H9 (cell line): Measurements from ENCODE around the gene NUP210L. TPM values are rescaled to one million over a fixed set of nuclear protein-coding genes. Genes with fewer than 3 reads are reported as not detected.
"Not testable (repeated sequence)": the region's sequence is repeated elsewhere in the genome, so short reads cannot be mapped to it uniquely, and the experiment has no call there.

Experiments used
- DNase-seq: peaks from one replicate; pipeline ENCODE4 v3.0.0-alpha.2; 2017
- H2AFZ ChIP-seq: one replicate; pipeline ENCODE4 v1.6.1; 2013; ENCODE audit warnings: mild to moderate bottlenecking, low read length, control low read depth, moderate library complexity
- H2AK5ac ChIP-seq: 2 replicates; pipeline ENCODE4 v1.6.1; 2013; ENCODE audit warnings: low read length, control low read depth, mixed read lengths; ENCODE audit not compliant: insufficient read length
- H2BK120ac ChIP-seq: one replicate; pipeline ENCODE4 v1.6.1; 2013; ENCODE audit warnings: low read depth, mild to moderate bottlenecking, low read length, control low read depth, inconsistent platforms; ENCODE audit not compliant: poor library complexity, severe bottlenecking
- H2BK12ac ChIP-seq: 2 replicates; pipeline ENCODE4 v1.6.1; 2013; ENCODE audit warnings: low read length, control low read depth, mixed read lengths, low read depth; ENCODE audit not compliant: insufficient read length
- H2BK15ac ChIP-seq: 2 replicates; pipeline ENCODE4 v1.6.1; 2013; ENCODE audit warnings: low read depth, low read length, control low read depth
- H2BK20ac ChIP-seq: one replicate; pipeline ENCODE4 v1.6.1; 2013; ENCODE audit warnings: low read depth, mild to moderate bottlenecking, low read length, control low read depth, inconsistent platforms; ENCODE audit not compliant: poor library complexity, severe bottlenecking
- H2BK5ac ChIP-seq: 2 replicates; pipeline ENCODE4 v1.6.1; 2013; ENCODE audit warnings: low read length, control low read depth, mixed read lengths; ENCODE audit not compliant: insufficient read length
- H3K14ac ChIP-seq: 2 replicates; pipeline ENCODE4 v1.6.1; 2013; ENCODE audit warnings: low read length, control low read depth; ENCODE audit not compliant: insufficient read depth
- H3K18ac ChIP-seq: 2 replicates; pipeline ENCODE4 v1.6.1; 2013; ENCODE audit warnings: low read depth, mild to moderate bottlenecking, mixed read lengths, low read length, control low read depth; ENCODE audit not compliant: insufficient read length
- H3K23ac ChIP-seq: 2 replicates; pipeline ENCODE4 v1.6.1; 2013; ENCODE audit warnings: low read length, control low read depth, mixed read lengths, low read depth; ENCODE audit not compliant: insufficient read length
- H3K23me2 ChIP-seq: 2 replicates; pipeline ENCODE4 v1.6.1; 2013; ENCODE audit warnings: low read depth, mild to moderate bottlenecking, mixed read lengths, low read length, control low read depth; ENCODE audit not compliant: insufficient read length, poor library complexity, severe bottlenecking
- H3K27ac ChIP-seq: 2 replicates; pipeline ENCODE4 v1.5.1; 2013; ENCODE audit warnings: low read length, control low read depth, mixed read lengths, low read depth; ENCODE audit not compliant: insufficient read length
- H3K27me3 ChIP-seq: 2 replicates; pipeline ENCODE4 v1.6.1; 2013; ENCODE audit warnings: low read length, control low read depth, inconsistent platforms; ENCODE audit not compliant: insufficient read depth
- H3K4ac ChIP-seq: 2 replicates; pipeline ENCODE4 v1.6.1; 2013; ENCODE audit warnings: low read depth, mild to moderate bottlenecking, control low read depth, inconsistent platforms, low read length, moderate library complexity
- H3K4me1 ChIP-seq: 2 replicates; pipeline ENCODE4 v1.6.1; 2013; ENCODE audit warnings: low read length, control low read depth, inconsistent platforms; ENCODE audit not compliant: insufficient read depth
- H3K4me2 ChIP-seq: 2 replicates; pipeline ENCODE4 v1.6.1; 2013; ENCODE audit warnings: low read length, control low read depth, mixed read lengths; ENCODE audit not compliant: insufficient read length, insufficient read depth
- H3K56ac ChIP-seq: 2 replicates; pipeline ENCODE4 v1.6.1; 2013; ENCODE audit warnings: low read depth, mild to moderate bottlenecking, mixed read lengths, low read length, control low read depth; ENCODE audit not compliant: insufficient read length
- H3K79me1 ChIP-seq: 2 replicates; pipeline ENCODE4 v1.6.1; 2013; ENCODE audit warnings: low read depth, mild to moderate bottlenecking, moderate library complexity, low read length, control low read depth, inconsistent platforms; ENCODE audit not compliant: insufficient read depth, poor library complexity, severe bottlenecking
- H3K79me2 ChIP-seq: 2 replicates; pipeline ENCODE4 v1.6.1; 2013; ENCODE audit warnings: low read length, control low read depth, inconsistent platforms; ENCODE audit not compliant: insufficient read depth
- H3K9ac ChIP-seq: 2 replicates; pipeline ENCODE4 v1.6.1; 2013; ENCODE audit warnings: low read length, control low read depth, mixed read lengths; ENCODE audit not compliant: insufficient read length; ENCODE audit errors: extremely low read depth
- H3K9me3 ChIP-seq: one replicate; pipeline ENCODE4 v1.6.1; 2013; ENCODE audit warnings: low read depth, low read length, inconsistent platforms; ENCODE audit not compliant: control insufficient read depth
- H3T11ph ChIP-seq: one replicate; pipeline ENCODE4 v1.6.1; 2013; ENCODE audit warnings: mild to moderate bottlenecking, low read length, control low read depth, inconsistent platforms
- H4K20me1 ChIP-seq: one replicate; pipeline ENCODE4 v1.6.1; 2013; ENCODE audit not compliant: control insufficient read depth, insufficient read length, insufficient read depth
- H4K5ac ChIP-seq: 2 replicates; pipeline ENCODE4 v1.6.1; 2013; ENCODE audit warnings: low read depth, mild to moderate bottlenecking, mixed read lengths, low read length, control low read depth; ENCODE audit not compliant: insufficient read length
- H4K8ac ChIP-seq: replicated peaks from 2 replicates; pipeline ENCODE4 v1.6.1; 2013; ENCODE audit warnings: low read length, control low read depth, mixed read lengths, low read depth; ENCODE audit not compliant: insufficient read length
- H4K91ac ChIP-seq: 2 replicates; pipeline ENCODE4 v1.6.1; 2013; ENCODE audit warnings: low read depth, mild to moderate bottlenecking, moderate library complexity, mixed read lengths, low read length, control low read depth; ENCODE audit not compliant: insufficient read length
- H3K27ac Mint-ChIP-seq, 3 experiments: 2 replicates in 2 of 3; 3 replicates in 1 of 3; pipeline ENCODE4 v1.8.0; 2020 to 2021; ENCODE audit warnings: mixed read lengths in 3 of 3, mild to moderate bottlenecking in 1 of 3, moderate library complexity in 1 of 3
- H3K27me3 Mint-ChIP-seq: 2 replicates; pipeline ENCODE4 v1.8.0; 2021; ENCODE audit warnings: low read depth, mild to moderate bottlenecking, moderate library complexity, mixed read lengths
- H3K36me3 Mint-ChIP-seq, 3 experiments: 2 replicates in 2 of 3; 3 replicates in 1 of 3; pipeline ENCODE4 v1.8.0; 2020 to 2021; ENCODE audit warnings: low read depth in 3 of 3, mixed read lengths in 3 of 3; ENCODE audit not compliant: insufficient read depth in 1 of 3
- H3K4me1 Mint-ChIP-seq, 2 experiments: 2 replicates each; pipeline ENCODE4 v1.8.0; 2020; ENCODE audit warnings: mixed read lengths in 2 of 2
- H3K4me3 Mint-ChIP-seq, 2 experiments: 2 replicates in 1 of 2; 3 replicates in 1 of 2; pipeline ENCODE4 v1.8.0; 2020 to 2021; ENCODE audit warnings: mild to moderate bottlenecking in 2 of 2, mixed read lengths in 2 of 2, moderate library complexity in 1 of 2
- H3K9me3 Mint-ChIP-seq, 2 experiments: 2 replicates in 1 of 2; 3 replicates in 1 of 2; pipeline ENCODE4 v1.8.0; 2020; ENCODE audit warnings: mild to moderate bottlenecking in 2 of 2, mixed read lengths in 2 of 2, moderate library complexity in 1 of 2
- WGBS: extraction: QIAGEN DNeasy Blood & Tissue Kit; methylation state at CpG from one replicate; pipeline ENCODE4 v1.1.7; 2013; ENCODE audit warnings: missing lambda C conversion rate, low lambda C conversion rate, mixed read lengths; ENCODE audit not compliant: insufficient read length; ENCODE audit errors: extremely low coverage; 5-methylcytosine and 5-hydroxymethylcytosine counted together
- total RNA-seq: library from RNA; stranded (reverse); gene quantifications from 2 replicates; pipeline ENCODE4 v1.2.1, GENCODE V29; 2021
- TF ChIP-seq, protein P1 (sequence below): fragments of 200-600 bp; sonication (generic); conservative IDR thresholded peaks from 3 replicates; pipeline ENCODE4 v1.8.0; 2021; ENCODE audit warnings: antibody characterized with exemption, mild to moderate bottlenecking

NUP210L gene
- total RNA-seq, 1 experiment from 2014 or later = 0.04 TPM

DNA sequence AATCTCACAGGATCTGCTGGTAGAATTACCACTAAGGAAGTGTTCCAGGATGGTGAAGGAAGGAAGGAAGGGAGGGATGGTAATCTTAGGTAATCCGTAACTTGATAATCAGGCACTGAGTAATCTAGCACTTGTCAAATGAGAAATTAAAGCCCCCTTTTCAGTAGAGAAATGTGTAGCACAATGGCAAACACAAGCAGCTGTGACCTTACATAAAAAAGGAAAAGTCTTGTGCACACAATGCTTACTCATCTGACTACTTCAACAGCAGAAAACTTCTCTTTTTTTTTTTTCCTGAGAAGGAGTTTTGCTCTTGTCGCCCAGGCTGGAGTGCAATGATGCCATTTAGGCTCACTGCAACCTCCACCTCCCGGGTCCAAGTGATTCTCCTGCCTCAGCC, 6.1 kb downstream of the NUP210L start:
- H3K79me2 ChIP-seq = no peaks in the 10 kb centered on the region
- Mint-ChIP-seq H3K27ac (no peak overlapping the region), H3K36me3 (no peaks in the 10 kb centered on the region)

DNA sequence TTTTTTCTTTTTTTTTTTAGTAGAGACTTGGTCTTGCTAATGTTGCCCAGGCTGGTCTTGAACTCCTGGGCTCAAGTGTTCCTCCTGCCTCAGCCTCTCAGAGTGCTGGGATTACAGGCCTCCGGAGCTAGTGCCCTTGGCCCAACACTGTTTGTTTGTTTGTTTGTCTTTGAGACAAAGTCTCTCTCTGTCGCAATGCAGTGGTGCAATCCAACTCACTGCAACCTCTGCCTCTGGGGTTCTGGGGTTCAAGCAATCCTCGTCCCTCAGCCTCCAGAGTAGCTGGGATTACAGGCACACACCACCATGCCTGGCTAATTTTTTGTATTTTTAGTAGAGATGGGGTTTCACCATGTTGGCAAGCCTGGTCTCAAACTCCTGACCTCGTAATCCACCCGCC, 7.4 kb downstream of the NUP210L start:
- not testable (repeated sequence) for H3K4me1 Mint-ChIP-seq, H3K18ac ChIP-seq, H3K27ac Mint-ChIP-seq, H4K8ac ChIP-seq, H3K27ac ChIP-seq, H3K79me1 ChIP-seq, H3K4ac ChIP-seq, H3K27me3 Mint-ChIP-seq, H2BK5ac ChIP-seq, H2AK5ac ChIP-seq, H4K20me1 ChIP-seq, H3K4me3 Mint-ChIP-seq, H3K4me1 ChIP-seq, H2BK15ac ChIP-seq, H3K36me3 Mint-ChIP-seq, H3T11ph ChIP-seq, H3K23ac ChIP-seq, H3K27me3 ChIP-seq, H4K91ac ChIP-seq, H2BK120ac ChIP-seq, H3K9ac ChIP-seq, H3K23me2 ChIP-seq, H3K56ac ChIP-seq, H3K9me3 Mint-ChIP-seq, H3K14ac ChIP-seq, DNase-seq, H2AFZ ChIP-seq, H2BK20ac ChIP-seq, H3K9me3 ChIP-seq, H2BK12ac ChIP-seq, H3K4me2 ChIP-seq, H3K79me2 ChIP-seq, H4K5ac ChIP-seq
- WGBS = no CpG with 5 or more reads among the region's 5 CpGs

More for the DNA sequence above, 6.1 kb downstream of the NUP210L start:
- no peak overlapping the region for H3T11ph ChIP-seq
- H3K9me3 ChIP-seq = no peaks in the 10 kb centered on the region
- Mint-ChIP-seq H3K27me3 (no peaks in the 10 kb centered on the region), H3K9me3 (no peaks in the 10 kb centered on the region), H3K4me3 (no peak overlapping the region), H3K4me1 (no peaks in the 10 kb centered on the region)
- H3K27ac ChIP-seq = no peak overlapping the region
- H2BK5ac ChIP-seq = no peak overlapping the region
- H3K14ac ChIP-seq = no peak overlapping the region
- DNase-seq = no peak
- no peak overlapping the region for H4K8ac ChIP-seq
- no peak overlapping the region for H4K5ac ChIP-seq
- no peak overlapping the region for H2BK120ac ChIP-seq
- no peaks in the 10 kb centered on the region for H4K20me1 ChIP-seq
- H3K9ac ChIP-seq = no peak overlapping the region
- H3K23ac ChIP-seq = no peak overlapping the region
- no peak overlapping the region for H2AK5ac ChIP-seq
- no peak overlapping the region for H4K91ac ChIP-seq
- no peaks in the 10 kb centered on the region for H3K27me3 ChIP-seq
- H3K18ac ChIP-seq = no peak overlapping the region
- H3K4me1 ChIP-seq = no peaks in the 10 kb centered on the region
- TF ChIP-seq, protein P1, sequence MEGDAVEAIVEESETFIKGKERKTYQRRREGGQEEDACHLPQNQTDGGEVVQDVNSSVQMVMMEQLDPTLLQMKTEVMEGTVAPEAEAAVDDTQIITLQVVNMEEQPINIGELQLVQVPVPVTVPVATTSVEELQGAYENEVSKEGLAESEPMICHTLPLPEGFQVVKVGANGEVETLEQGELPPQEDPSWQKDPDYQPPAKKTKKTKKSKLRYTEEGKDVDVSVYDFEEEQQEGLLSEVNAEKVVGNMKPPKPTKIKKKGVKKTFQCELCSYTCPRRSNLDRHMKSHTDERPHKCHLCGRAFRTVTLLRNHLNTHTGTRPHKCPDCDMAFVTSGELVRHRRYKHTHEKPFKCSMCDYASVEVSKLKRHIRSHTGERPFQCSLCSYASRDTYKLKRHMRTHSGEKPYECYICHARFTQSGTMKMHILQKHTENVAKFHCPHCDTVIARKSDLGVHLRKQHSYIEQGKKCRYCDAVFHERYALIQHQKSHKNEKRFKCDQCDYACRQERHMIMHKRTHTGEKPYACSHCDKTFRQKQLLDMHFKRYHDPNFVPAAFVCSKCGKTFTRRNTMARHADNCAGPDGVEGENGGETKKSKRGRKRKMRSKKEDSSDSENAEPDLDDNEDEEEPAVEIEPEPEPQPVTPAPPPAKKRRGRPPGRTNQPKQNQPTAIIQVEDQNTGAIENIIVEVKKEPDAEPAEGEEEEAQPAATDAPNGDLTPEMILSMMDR = no peak
- no peak overlapping the region for H2BK15ac ChIP-seq
- H2AFZ ChIP-seq = no peak overlapping the region
- no peak overlapping the region for H2BK20ac ChIP-seq
- H3K23me2 ChIP-seq = no peaks in the 10 kb centered on the region
- no peak overlapping the region for H3K56ac ChIP-seq
- H3K4me2 ChIP-seq = no peak overlapping the region
- WGBS = no CpG with 5 or more reads among the region's 3 CpGs
- no peak overlapping the region for H3K4ac ChIP-seq
- no peak overlapping the region for H2BK12ac ChIP-seq
- H3K79me1 ChIP-seq = no peaks in the 10 kb centered on the region
